Testis (tissue), 3 donors: ENCODE results near the gene HLA-DOB. TPM values are rescaled to one million over a fixed set of nuclear protein-coding genes. Genes with fewer than 3 reads are reported as not detected.
"Not testable (repeated sequence)": the region's sequence is repeated elsewhere in the genome, so short reads cannot be mapped to it uniquely, and the experiment has no call there.

Experiments
- DNase-seq: peaks from one replicate; pipeline ENCODE4 v3.0.0-alpha.2; 2019
- H3K27ac ChIP-seq, 2 donors: fragments of 200-600 bp; sonication (generic); one replicate each; pipeline ENCODE4 v1.5.1; 2019
- H3K27me3 ChIP-seq: fragments of 200-600 bp; sonication (generic); one replicate; pipeline ENCODE4 v1.5.1; 2019
- H3K36me3 ChIP-seq: fragments of 200-600 bp; sonication (generic); one replicate; pipeline ENCODE4 v1.5.1; 2017; ENCODE audit warnings: low read depth; ENCODE audit errors: missing control alignments
- H3K4me1 ChIP-seq: fragments of 200-600 bp; sonication (generic); one replicate; pipeline ENCODE4 v1.5.1; 2019
- H3K4me3 ChIP-seq, 2 donors: fragments of 200-600 bp; sonication (generic); one replicate each; pipeline ENCODE4 v1.5.1; 2017 to 2019
- H3K9me3 ChIP-seq: fragments of 200-600 bp; sonication (generic); one replicate; pipeline ENCODE4 v1.5.1; 2017
- POLR2A ChIP-seq: fragments of 450-650 bp; IDR thresholded peaks from one replicate; pipeline ENCODE4 v1.6.1; 2017; ENCODE audit warnings: antibody characterized with exemption, mild to moderate bottlenecking, moderate library complexity
- WGBS, 2 donors: methylation state at CpG; one replicate each; pipeline ENCODE4 v1.1.5; 2018; 5-methylcytosine and 5-hydroxymethylcytosine counted together
- intact Hi-C: fragments of 100-400 bp; cut with DNase I; formaldehyde crosslinking; loops from one replicate; pipeline ENCODE4 v1.15.1; 2023; ENCODE audit warnings: low total_unique reads
- polyA plus RNA-seq: library from polyadenylated mRNA; stranded (reverse); fragments of 350-450 nt; fragmentation: Illumina TruSeq; extraction: RNeasy Lipid Tissue Mini Kit (QIAGEN cat#74804); gene quantifications from one replicate; pipeline ENCODE4 v1.2.3, GENCODE V29; 2014; ENCODE audit warnings: low read depth, low replicate concordance; ENCODE audit not compliant: insufficient read depth
- total RNA-seq, 2 donors: library from RNA; depleted of rRNA; stranded (reverse); fragments of >200 nt; gene quantifications; one replicate each; pipeline ENCODE4 v1.2.3, GENCODE V29; 2016
- TF ChIP-seq, protein P1 (sequence below), 3 experiments: fragments of 450-650 bp in 2 of 3; fragments of 200-600 bp in 1 of 3; sonication (generic) in 1 of 3; IDR thresholded peaks; one replicate each; pipeline ENCODE4 v1.5.1; 2016 to 2019; ENCODE audit warnings: antibody characterized with exemption in 3 of 3, mild to moderate bottlenecking in 2 of 3, moderate library complexity in 1 of 3

The HLA-DOB gene
- total and polyA plus RNA-seq, 3 donors from 2014 or later = 0.31 to 2.3 (median 1.3) TPM

DNA sequence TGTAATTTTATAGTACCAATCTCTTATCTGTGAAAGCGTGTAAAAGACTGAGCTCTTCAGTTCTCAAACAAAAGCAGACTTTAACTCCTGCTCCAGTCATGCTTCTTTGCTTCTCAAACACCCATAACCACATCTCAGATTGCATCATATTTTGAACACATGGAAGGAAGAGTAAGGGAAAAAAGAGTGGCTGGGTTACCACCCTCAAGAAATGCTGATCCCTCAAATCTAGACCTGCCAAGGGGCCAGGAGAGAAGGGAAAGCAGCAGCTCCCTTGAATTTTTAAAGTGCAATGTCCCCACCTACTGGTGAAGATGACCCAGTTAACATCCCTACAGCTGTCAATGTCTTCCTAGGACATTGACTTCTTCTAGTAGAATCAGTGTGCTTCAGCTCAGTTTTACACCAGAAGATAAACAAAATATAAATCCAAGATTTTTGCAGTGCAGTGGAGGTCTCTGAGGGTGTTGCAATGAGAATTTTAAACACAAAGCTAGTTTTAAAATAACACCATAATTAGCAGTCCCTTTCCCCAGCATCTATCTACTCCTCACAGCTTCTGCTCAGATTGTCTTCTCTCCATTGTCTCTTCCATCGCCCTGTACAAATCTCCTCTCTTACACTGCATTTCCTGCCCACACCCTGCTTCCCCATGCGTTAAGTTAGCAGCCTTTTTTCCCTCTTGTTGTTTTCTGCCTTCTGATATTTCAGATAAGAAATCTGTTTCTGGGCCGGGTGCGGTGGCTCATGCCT lies 30.8 kb downstream of the HLA-DOB start:
- intact Hi-C loops = no loop called here
- no peak for TF ChIP-seq POLR2A
- TF ChIP-seq, protein P1, sequence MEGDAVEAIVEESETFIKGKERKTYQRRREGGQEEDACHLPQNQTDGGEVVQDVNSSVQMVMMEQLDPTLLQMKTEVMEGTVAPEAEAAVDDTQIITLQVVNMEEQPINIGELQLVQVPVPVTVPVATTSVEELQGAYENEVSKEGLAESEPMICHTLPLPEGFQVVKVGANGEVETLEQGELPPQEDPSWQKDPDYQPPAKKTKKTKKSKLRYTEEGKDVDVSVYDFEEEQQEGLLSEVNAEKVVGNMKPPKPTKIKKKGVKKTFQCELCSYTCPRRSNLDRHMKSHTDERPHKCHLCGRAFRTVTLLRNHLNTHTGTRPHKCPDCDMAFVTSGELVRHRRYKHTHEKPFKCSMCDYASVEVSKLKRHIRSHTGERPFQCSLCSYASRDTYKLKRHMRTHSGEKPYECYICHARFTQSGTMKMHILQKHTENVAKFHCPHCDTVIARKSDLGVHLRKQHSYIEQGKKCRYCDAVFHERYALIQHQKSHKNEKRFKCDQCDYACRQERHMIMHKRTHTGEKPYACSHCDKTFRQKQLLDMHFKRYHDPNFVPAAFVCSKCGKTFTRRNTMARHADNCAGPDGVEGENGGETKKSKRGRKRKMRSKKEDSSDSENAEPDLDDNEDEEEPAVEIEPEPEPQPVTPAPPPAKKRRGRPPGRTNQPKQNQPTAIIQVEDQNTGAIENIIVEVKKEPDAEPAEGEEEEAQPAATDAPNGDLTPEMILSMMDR (IDR thresholded peaks at IDR 0.05) = peak in 2 of 3 experiments; percentile 48 to 64
- no peaks in the 10 kb centered on the region for H3K9me3 ChIP-seq
- no peaks in the 10 kb centered on the region for H3K36me3 ChIP-seq
- 55 to 63% methylated on average over 5 of the region's 5 CpGs for WGBS, 2 donors
- H3K27me3 ChIP-seq = no peaks in the 10 kb centered on the region
- H3K27ac ChIP-seq = no peak overlapping the region
- no peak overlapping the region for H3K4me3 ChIP-seq
- H3K4me1 ChIP-seq = no peaks in the 10 kb centered on the region
- peak; percentile 61 for DNase-seq

DNA sequence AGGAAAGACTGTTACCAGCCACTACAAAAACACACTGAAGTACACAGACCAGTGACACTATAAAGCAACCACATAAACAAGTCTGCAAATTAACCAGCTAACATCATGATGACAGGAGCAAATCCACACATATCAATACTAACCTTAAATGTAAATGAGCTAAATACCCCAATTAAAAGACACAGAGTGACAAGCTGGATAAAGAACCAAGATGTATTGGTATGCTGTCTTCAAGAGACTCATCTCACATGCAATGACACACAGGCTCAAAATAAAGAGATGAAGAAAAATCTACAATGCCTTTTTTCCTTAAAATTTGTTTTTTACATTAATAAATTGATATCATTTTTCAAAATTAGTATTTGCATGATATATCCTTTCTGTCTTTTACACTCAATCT lies 33.9 kb downstream of the HLA-DOB start:
- DNase-seq, H3K4me3 ChIP-seq, H3K4me1 ChIP-seq, H3K36me3 ChIP-seq, intact Hi-C loops, H3K9me3 ChIP-seq, H3K27ac ChIP-seq, H3K27me3 ChIP-seq: not testable (repeated sequence)

DNA sequence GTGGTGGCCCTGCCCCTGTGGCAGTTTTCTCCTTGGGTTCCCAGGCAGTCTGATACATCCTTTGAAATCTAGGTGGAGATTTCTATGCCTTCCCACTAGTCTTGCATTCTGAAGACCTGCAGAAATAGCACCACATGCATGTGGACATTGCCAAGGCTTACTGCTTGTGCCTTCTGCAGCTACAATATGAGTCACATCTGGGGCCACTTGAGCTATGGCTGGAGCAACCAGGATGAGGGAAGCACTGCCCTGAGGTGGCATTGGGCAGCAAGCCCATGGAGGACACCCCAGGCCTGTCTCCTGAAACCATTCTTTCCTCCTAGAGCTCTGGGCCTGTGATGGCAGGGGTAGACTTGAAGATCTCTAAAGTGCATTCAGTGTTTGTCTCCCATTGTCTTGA lies 37.8 kb downstream of the HLA-DOB start:
- Histone ChIP-seq H3K36me3 (no peaks in the 10 kb centered on the region), H3K9me3 (no peaks in the 10 kb centered on the region), H3K4me1 (no peaks in the 10 kb centered on the region), H3K4me3 (no peak overlapping the region), H3K27me3 (no peaks in the 10 kb centered on the region), H3K27ac (no peak overlapping the region)
- DNase-seq = no peak
- TF ChIP-seq POLR2A = no peak
- TF ChIP-seq, protein P1 (IDR thresholded peaks at IDR 0.05) = no peak
- intact Hi-C loops = no loop called here

DNA sequence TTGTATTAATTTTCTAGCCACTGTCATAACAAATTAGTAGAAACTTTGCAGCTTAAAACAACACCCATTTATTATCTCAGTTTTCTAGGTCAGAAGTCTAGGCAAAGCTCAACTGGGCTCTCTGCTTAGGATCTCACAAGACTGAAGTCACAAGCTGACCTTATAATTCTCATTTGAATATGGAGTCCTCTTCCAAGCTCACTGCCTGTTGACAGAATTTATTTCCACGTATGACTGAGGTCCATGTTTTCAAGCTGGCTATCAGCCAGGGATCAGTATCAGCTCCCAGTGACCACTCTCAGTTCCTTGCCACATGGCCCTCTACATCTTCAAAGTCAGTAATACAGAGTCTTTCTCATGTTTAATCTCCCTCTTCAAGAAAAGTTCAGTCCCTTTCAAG lies 41.7 kb downstream of the HLA-DOB start:
- no peak overlapping the region for H3K4me3 ChIP-seq
- H3K36me3 ChIP-seq = no peaks in the 10 kb centered on the region
- no peaks in the 10 kb centered on the region for H3K4me1 ChIP-seq
- no peak for DNase-seq
- H3K9me3 ChIP-seq = no peaks in the 10 kb centered on the region
- 63 to 64% methylated on average over 1 of the region's 1 CpG for WGBS, 2 donors
- no peak overlapping the region for H3K27ac ChIP-seq
- no peak for TF ChIP-seq POLR2A
- TF ChIP-seq, protein P1 (IDR thresholded peaks at IDR 0.05) = no peak
- intact Hi-C loops = no loop called here
- no peaks in the 10 kb centered on the region for H3K27me3 ChIP-seq

DNA sequence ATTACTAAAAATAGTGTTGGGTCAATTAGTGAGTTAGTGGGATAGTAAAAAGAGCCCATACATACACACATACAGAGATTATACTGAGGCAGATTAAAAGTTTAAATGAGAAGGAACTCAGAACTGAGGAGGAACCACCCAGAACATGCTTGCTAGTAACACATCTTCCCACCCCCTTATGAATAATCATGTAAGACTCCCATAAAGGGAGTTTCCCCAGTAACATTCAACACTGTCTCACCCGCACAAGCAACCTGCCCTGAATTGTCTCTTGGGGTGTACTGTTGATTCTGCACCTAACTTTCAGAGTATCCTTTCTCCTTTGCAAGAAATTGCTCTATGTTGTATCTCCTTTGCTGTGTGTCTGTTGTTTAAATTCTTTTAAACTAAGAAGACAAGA lies 42.4 kb downstream of the HLA-DOB start:
- no peaks in the 10 kb centered on the region for H3K9me3 ChIP-seq
- H3K27me3 ChIP-seq = no peaks in the 10 kb centered on the region
- no peak overlapping the region for H3K27ac ChIP-seq
- intact Hi-C loops = no loop called here
- 80 to 100% methylated on average over 1 of the region's 1 CpG for WGBS, 2 donors
- no peak for TF ChIP-seq POLR2A
- H3K36me3 ChIP-seq = no peaks in the 10 kb centered on the region
- no peaks in the 10 kb centered on the region for H3K4me1 ChIP-seq
- no peak overlapping the region for H3K4me3 ChIP-seq
- DNase-seq = no peak

DNA sequence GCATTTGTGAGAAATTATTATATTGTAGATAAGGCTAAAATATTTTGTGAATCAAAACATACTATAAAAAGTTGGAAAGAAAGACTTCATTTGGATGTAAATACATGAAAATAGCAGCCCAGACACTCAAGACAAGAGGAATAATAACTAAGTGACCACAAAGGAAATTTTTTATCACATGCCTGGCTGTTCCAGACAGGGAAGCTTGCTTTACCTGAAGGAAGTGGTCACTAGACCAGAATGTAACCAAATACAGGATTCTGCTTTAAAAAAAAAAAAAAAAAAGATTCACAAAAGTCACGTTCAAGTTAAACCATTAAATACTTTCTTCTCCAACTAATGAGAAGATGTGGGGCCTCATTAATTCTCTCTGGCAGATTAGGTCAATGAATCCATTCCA lies 44.1 kb downstream of the HLA-DOB start:
- intact Hi-C loops = no loop called here
- WGBS, 2 donors = 38 to 42% methylated on average over 1 of the region's 1 CpG

More for the DNA sequence above, 44.1 kb downstream of the HLA-DOB start:
- TF ChIP-seq, protein P1 (IDR thresholded peaks at IDR 0.05) = no peak
- TF ChIP-seq POLR2A = no peak
- no peak for DNase-seq
- no peak overlapping the region for H3K4me3 ChIP-seq
- no peak overlapping the region for H3K27ac ChIP-seq
- no peaks in the 10 kb centered on the region for H3K27me3 ChIP-seq
- H3K36me3 ChIP-seq = no peaks in the 10 kb centered on the region
- no peaks in the 10 kb centered on the region for H3K4me1 ChIP-seq
- H3K9me3 ChIP-seq = no peaks in the 10 kb centered on the region
